Epidermal melanocyte (primary cell): ENCODE measurements around the gene KITLG.
A peak's percentile ranks its signal among the peaks of the same experiment; 100 is the strongest.
"Not testable (repeated sequence)": the region's sequence is repeated elsewhere in the genome, so short reads cannot be mapped to it uniquely, and the experiment has no call there.

Experiments used
- DNase-seq: peaks from one replicate; pipeline ENCODE4 v3.0.0; 2011; ENCODE audit warnings: low spot score; ENCODE audit not compliant: insufficient read length

Gene KITLG

GRCh38 chr12:88580051-88580871 is at the start of gene KITLG:
Gene KITLG, minus strand, starts transcription at chr12:88580471. Its CDS starts 193 bp downstream, at chr12:88580278.
- DNase-seq, result peak; percentile 59

GRCh38 chr12:88628856-88629509 is 48.7 kb upstream of the KITLG start:
- no peak for DNase-seq

GRCh38 chr12:88628035-88628434 is 47.8 kb upstream of the KITLG start:
- DNase-seq, result not testable (repeated sequence)

- DNase-seq, result no peak
These were observed 47.2 kb upstream of the KITLG start for GRCh38 chr12:88627501-88627900.

GRCh38 chr12:88625356-88625755 is 45.1 kb upstream of the KITLG start:
- DNase-seq, result no peak

GRCh38 chr12:88624911-88625310 is 44.6 kb upstream of the KITLG start:
- DNase-seq, result no peak

GRCh38 chr12:88623777-88624548 is 43.7 kb upstream of the KITLG start:
- no peak for DNase-seq

GRCh38 chr12:88617352-88617751 is 37.1 kb upstream of the KITLG start:
- DNase-seq, result no peak

GRCh38 chr12:88615490-88615889 is 35.2 kb upstream of the KITLG start:
- DNase-seq, result no peak

- DNase-seq, result no peak
These were observed 24.4 kb upstream of the KITLG start for GRCh38 chr12:88604646-88605045.

- no peak for DNase-seq
These were observed 20.0 kb upstream of the KITLG start for GRCh38 chr12:88600272-88600671.

- DNase-seq, result no peak
These were observed 17.1 kb upstream of the KITLG start for GRCh38 chr12:88597365-88597764.

GRCh38 chr12:88595697-88596096 is 15.4 kb upstream of the KITLG start:
- DNase-seq, result no peak

GRCh38 chr12:88594780-88595179 is 14.5 kb upstream of the KITLG start:
- no peak for DNase-seq

- no peak for DNase-seq
These were observed 11.1 kb upstream of the KITLG start for GRCh38 chr12:88591343-88591742.

- no peak for DNase-seq
These were observed 10.6 kb upstream of the KITLG start for GRCh38 chr12:88590851-88591250.

- DNase-seq, result no peak
These were observed 4.8 kb upstream of the KITLG start for GRCh38 chr12:88585077-88585476.

- DNase-seq, result no peak
These were observed 645 bp downstream of the KITLG start for GRCh38 chr12:88579601-88580050.

GRCh38 chr12:88579161-88579517 is 1.1 kb downstream of the KITLG start:
- peak; percentile 24 for DNase-seq

GRCh38 chr12:88578276-88579160 is 1.8 kb downstream of the KITLG start:
- no peak for DNase-seq

- no peak for DNase-seq
These were observed 2.7 kb downstream of the KITLG start for GRCh38 chr12:88577537-88577936.
